Stromal cell of bone marrow (primary cell): Measurements from ENCODE around the gene SRRM4.

Experiments used
- DNase-seq: peaks from one replicate; pipeline ENCODE4 v3.0.0-alpha.2; 2012; ENCODE audit warnings: low read depth

SRRM4 gene

DNA sequence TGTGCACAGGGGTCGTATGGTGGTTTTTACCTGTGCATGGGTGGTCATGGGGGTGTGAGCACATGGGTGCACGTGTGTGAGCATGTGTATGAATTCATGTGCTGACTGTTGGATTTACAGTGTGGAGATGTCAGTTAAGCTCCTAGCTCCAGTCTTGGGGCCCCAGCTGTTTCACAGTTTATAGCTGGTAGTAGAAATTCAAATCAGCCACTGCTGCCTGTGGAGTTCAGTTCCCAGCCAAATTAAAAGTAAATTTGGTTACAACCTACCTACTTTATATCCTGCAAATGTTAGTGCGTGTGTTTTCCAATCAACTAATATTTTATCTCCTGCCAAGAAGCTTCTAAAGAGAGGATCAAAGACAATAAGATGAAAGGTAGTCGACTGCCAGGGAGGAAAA lies 141.4 kb downstream of the SRRM4 start:
- no peak for DNase-seq

GRCh38 chr12:119128527-119128926 lies 147.2 kb downstream of the SRRM4 start:
- no peak for DNase-seq

GRCh38 chr12:119129827-119130434 lies 148.6 kb downstream of the SRRM4 start:
- DNase-seq: no peak

DNA sequence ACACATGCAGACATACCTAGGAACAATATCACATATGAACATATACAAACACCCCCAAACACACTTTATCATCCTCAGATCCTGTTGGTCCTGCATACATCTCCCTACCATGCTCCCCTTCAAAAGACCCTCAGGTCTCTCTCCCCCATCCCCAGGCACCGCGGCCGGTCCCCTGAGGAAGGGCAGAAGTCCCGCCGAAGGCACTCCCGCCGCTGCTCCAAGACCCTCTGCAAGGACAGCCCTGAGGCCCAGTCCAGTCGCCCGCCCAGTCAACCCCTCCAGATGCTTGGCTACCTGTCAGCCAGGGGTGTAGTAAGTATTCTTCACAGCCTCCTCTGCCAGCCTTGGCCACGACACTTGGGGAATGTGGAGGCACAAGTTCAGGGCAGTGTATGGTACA lies 149.2 kb downstream of the SRRM4 start:
- DNase-seq: no peak

GRCh38 chr12:119134284-119135072 lies 153.1 kb downstream of the SRRM4 start:
- no peak for DNase-seq

GRCh38 chr12:119136811-119137410 lies 155.6 kb downstream of the SRRM4 start:
- DNase-seq: no peak

GRCh38 chr12:119139448-119139847 lies 158.1 kb downstream of the SRRM4 start:
- no peak for DNase-seq

- DNase-seq: no peak
Measured at GRCh38 chr12:119145367-119145766, 164.0 kb downstream of the SRRM4 start.

DNA sequence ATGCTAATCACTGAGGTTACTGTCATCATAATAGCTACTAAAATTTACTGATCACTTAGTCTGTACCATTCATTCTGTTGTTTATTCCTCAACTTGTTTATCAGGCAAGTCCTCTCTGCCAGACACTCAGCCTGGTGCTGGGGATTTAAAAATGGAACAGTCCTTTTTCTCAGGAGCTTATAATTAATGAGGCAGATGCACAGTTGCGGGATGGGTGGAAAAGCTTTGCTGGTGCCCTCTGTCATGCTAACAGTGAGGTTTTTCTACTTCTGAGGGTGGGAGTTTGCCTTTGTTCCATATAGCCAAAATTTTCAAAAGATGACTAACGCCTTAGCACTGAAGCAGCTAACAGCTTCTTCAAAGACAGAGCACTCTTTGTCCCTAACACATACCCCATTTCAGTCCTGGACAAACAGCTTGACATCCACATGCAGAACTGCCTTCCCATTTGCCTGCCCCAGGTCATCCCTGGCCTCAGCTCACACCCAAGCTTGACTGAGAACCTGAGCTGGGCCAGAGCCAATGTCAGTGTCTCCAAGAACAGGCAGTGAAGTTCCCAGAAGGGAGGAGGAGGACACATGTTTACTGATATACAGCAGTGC lies 166.6 kb downstream of the SRRM4 start:
- DNase-seq: no peak

GRCh38 chr12:119149270-119149669 lies 167.9 kb downstream of the SRRM4 start:
- DNase-seq: no peak

DNA sequence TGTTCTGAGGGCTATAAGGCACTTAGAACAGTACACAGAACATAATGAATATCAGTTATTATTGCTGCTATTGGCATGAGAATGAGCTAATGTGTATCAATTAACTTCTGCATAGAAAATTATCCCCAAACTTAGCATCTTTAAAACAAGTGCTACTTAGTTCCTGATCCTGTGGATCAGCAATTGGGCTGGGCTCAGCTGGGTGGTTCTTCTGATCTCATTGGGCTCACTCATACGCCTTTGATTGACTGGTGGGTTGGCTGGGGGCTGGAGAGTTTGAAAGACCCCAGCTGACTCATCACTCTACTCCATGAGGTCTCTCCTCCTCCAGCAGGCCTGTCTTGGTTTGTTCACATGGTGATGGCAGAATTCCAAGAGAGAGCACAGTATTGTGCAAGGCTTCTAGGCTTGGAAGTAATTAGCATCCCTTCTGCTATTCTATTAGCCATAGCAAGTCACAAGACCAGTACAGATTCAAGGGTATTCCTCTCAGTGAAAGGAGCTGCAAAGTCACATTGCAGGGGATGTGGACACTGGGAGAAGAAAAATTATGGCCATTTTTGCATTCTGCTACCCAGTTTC lies 170.2 kb downstream of the SRRM4 start:
- DNase-seq: no peak

- peak; percentile 9 for DNase-seq
Measured at GRCh38 chr12:119153477-119154434, 172.4 kb downstream of the SRRM4 start.

GRCh38 chr12:119154435-119154818 lies 173.1 kb downstream of the SRRM4 start:
- no peak for DNase-seq

DNA sequence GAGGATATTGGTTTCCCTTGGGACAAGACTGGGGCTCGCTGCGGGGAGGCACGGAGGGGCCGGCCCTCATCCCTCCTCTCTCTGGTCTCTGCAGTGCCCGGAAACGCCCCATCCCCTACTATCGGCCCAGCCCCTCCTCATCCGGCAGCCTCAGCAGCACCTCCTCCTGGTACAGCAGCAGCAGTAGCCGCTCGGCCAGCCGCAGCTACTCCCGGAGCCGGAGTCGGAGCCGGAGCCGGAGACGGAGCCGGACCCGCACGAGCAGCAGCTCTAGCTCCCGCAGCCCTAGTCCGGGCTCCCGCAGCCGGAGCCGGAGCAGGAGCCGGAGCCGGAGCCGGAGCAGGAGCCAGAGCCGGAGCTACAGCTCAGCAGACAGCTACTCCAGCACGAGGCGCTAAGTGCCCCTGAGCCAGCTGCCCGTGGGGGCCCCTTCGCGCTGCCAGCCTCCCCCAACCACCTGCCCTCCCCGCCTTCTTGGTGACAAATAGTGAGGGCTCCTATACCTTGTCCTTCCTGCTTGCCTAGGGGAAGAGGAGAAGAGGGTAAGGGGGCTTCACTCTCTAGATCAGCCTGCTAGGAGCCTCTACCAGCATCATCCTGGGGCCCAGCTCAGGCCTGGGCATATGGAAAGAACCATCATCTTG lies 175.2 kb downstream of the SRRM4 start:
- DNase-seq: no peak

GRCh38 chr12:119157528-119157927 lies 176.2 kb downstream of the SRRM4 start:
- no peak for DNase-seq

- no peak for DNase-seq
Measured at GRCh38 chr12:119157978-119158377, 176.6 kb downstream of the SRRM4 start.

GRCh38 chr12:119158402-119158801 lies 177.1 kb downstream of the SRRM4 start:
- DNase-seq: no peak

DNA sequence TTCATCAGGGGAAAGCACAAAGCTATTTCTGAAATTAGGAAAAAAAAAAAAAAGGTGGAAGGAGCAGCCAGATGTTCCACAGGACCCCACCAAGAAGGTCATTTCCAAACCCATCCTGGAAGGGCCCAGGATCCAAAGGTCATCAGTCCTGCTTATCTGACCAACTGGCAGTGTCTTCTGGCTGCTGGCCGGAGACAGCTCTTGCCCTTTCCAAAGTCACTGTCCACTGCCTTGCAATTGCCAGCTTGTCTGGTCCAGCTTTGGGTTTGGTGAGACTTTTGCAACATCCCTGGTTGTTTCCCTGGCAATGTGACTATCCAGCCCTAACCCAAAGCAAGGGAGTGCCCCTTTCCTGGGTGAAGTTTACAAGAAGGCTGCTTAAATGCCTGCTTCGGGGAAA lies 178.5 kb downstream of the SRRM4 start:
- no peak for DNase-seq

DNA sequence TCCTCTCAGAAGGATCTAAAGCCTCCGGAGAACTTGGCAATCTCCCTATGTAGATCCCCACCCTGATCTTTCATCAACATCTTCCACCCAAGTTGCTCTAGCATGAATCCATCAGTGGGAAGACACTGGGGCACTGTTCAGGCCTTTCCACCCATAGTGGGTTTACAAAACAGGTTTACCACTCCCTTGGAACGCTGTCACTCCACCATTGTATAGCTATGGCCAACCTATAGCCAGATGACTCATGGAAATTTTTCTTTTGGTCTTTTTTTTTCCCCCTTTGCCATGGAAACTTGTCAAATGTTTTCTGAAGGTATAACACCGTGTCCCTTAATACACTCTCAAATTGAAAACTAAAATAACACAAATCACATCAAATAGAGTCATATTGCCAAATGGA lies 186.6 kb downstream of the SRRM4 start:
- DNase-seq: no peak

- DNase-seq: no peak
Measured at GRCh38 chr12:119168721-119169120, 187.4 kb downstream of the SRRM4 start.

- no peak for DNase-seq
Measured at GRCh38 chr12:119169150-119169549, 187.8 kb downstream of the SRRM4 start.
